ENCODE measurements around the gene SNX32. TPM values are rescaled to one million over a fixed set of nuclear protein-coding genes. Genes with fewer than 3 reads are reported as not detected.

Gene SNX32
- total and polyA plus RNA-seq, 2 of the 13 experiments (the other 11 are each of a cell fraction or from before 2014, with no cell fraction given): 0.09 to 0.34 TPM

DNA sequence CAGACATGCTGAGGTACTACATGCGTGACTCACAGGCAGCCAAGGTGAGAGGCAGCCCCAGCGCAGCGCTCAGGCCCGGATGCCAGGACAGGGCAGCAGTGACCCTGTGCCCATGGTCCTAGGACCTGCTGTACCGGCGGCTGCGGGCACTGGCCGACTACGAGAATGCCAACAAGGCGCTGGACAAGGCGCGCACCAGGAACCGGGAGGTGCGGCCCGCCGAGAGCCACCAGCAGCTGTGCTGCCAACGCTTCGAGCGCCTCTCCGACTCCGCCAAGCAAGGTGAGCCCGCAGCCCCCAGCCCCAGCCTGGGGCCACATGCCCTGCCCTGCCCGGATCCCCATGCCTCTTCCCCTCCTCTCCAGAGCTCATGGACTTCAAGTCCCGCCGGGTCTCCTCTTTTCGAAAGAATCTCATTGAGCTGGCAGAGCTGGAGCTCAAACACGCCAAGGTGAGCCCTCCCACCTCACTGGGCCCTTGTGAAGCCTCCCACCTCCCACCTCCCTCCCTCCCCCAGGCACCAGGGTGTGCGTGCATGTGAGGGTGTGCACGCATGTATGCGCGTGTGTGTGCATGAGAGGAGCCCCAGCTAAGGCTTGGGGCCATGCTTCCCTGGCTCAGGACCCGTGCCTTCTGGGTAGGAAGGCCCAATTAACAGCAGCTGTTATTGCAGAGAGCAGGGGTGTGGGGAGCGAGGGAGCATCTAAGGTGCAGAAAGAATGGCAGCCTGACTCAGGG, 18.9 kb downstream of the SNX32 start (continued):
- TF ChIP-seq, protein P1, sequence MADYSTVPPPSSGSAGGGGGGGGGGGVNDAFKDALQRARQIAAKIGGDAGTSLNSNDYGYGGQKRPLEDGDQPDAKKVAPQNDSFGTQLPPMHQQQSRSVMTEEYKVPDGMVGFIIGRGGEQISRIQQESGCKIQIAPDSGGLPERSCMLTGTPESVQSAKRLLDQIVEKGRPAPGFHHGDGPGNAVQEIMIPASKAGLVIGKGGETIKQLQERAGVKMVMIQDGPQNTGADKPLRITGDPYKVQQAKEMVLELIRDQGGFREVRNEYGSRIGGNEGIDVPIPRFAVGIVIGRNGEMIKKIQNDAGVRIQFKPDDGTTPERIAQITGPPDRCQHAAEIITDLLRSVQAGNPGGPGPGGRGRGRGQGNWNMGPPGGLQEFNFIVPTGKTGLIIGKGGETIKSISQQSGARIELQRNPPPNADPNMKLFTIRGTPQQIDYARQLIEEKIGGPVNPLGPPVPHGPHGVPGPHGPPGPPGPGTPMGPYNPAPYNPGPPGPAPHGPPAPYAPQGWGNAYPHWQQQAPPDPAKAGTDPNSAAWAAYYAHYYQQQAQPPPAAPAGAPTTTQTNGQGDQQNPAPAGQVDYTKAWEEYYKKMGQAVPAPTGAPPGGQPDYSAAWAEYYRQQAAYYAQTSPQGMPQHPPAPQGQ (CRISPR knock-in tag; IDR thresholded peaks at IDR 0.05; ENCODE audit: borderline replicate concordance): no peak
- TF ChIP-seq ZC3H13 (CRISPR knock-in tag; IDR thresholded peaks at IDR 0.05) (peak; percentile 37; the same call in 1 of the 2 replicates), POGZ (CRISPR knock-in tag; IDR thresholded peaks at IDR 0.05) (no peak), HNRNPLL (IDR thresholded peaks at IDR 0.05; ENCODE audit: low read depth, low read length, poor library complexity, severe bottlenecking) (peak; percentile 23), POLR2AphosphoS2 (IDR thresholded peaks at IDR 0.05; ENCODE audit: low read depth, low read length) (peak; percentile 45; the same call in 1 of the 2 replicates), ZNF768 (CRISPR knock-in tag; IDR thresholded peaks at IDR 0.05) (peak; percentile 18; the same call in 1 of the 2 replicates), ZFY (CRISPR knock-in tag; IDR thresholded peaks at IDR 0.05) (peak; percentile 21; the same call in 1 of the 2 replicates)
- TF ChIP-seq, protein P2, sequence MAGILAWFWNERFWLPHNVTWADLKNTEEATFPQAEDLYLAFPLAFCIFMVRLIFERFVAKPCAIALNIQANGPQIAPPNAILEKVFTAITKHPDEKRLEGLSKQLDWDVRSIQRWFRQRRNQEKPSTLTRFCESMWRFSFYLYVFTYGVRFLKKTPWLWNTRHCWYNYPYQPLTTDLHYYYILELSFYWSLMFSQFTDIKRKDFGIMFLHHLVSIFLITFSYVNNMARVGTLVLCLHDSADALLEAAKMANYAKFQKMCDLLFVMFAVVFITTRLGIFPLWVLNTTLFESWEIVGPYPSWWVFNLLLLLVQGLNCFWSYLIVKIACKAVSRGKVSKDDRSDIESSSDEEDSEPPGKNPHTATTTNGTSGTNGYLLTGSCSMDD (CRISPR knock-in tag; IDR thresholded peaks at IDR 0.05): no peak
